Activated CD4-positive, alpha-beta T cell treated with anti-CD3 and anti-CD28 coated beads for 4 hours (primary cell): ENCODE data around the gene NLGN1.

Source experiments
- DNase-seq, 2 donors: peaks; one replicate each; pipeline ENCODE4 v3.0.0-alpha.2; 2020

Gene NLGN1

GRCh38 chr3:173644086-173645082 is 246.8 kb downstream of the NLGN1 start:
- DNase-seq: no peak

DNA sequence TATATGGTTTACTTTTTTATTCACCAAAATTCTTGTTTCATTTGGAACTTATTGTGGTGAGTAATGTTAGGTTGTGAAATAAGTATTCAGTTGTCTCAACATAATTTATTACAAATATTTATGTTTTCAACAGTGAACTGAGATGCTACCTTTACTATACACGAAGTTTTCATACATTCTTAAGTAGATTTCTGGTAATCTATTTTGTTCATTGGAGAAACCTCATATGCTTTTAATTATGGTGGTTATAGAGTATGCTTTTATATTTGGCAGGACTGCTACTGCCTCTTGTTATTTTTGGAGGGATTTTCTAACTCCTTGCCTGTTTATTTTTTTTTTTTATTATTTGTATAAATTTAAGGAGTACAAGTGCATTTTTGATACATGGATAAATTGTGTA is 253.1 kb downstream of the NLGN1 start:
- no peak for DNase-seq

DNA sequence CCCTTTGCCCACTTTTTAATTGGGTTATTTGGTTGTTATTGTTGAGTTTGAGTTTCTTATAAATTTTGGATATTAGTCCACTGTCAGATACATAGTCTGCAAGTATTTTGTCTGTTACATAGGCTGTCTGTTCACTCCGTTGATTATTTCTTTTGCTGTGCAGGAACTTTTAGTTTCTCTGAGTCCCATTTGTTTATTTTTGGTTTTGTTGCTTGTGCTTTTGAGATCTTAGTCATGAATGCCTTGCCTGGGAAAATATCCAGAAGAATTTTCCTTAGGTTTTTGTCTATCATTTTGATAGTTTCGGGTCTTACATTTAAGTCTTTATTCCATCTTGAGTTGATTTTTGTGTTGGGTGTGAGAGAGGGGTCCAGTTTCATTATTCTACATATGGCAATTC is 254.5 kb downstream of the NLGN1 start:
- no peak for DNase-seq

GRCh38 chr3:173653781-173654180 is 256.2 kb downstream of the NLGN1 start:
- DNase-seq: no peak

GRCh38 chr3:173659972-173660371 is 262.4 kb downstream of the NLGN1 start:
- DNase-seq: no peak

GRCh38 chr3:173660645-173661299 is 263.2 kb downstream of the NLGN1 start:
- no peak for DNase-seq

GRCh38 chr3:173663696-173664111 is 266.2 kb downstream of the NLGN1 start:
- no peak for DNase-seq

GRCh38 chr3:173676094-173676493 is 278.6 kb downstream of the NLGN1 start:
- no peak for DNase-seq

DNA sequence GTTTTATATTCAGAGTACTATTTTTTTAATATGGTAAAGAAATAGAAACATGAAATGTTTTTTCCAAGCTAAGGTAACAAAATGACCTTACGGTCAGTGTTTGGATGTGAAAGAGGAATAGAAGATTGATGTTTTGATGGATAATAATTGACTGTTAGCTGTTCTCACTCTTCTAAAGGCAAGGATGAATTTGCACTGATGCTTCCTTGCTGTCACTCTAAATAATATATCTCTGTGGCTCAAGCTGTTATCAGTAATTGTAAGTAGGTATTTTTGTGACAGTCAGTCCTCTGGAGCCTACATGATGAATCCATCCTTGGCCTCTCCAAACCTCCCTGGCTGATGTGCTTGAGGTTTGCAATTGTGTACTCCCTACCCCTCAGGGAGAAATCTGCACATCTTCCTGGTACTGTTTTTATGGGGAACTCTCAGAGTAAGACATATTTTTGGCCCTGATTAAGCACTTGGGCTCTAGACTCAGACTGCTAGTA is 283.7 kb downstream of the NLGN1 start:
- DNase-seq: no peak

GRCh38 chr3:173685456-173685855 is 287.9 kb downstream of the NLGN1 start:
- no peak for DNase-seq

DNA sequence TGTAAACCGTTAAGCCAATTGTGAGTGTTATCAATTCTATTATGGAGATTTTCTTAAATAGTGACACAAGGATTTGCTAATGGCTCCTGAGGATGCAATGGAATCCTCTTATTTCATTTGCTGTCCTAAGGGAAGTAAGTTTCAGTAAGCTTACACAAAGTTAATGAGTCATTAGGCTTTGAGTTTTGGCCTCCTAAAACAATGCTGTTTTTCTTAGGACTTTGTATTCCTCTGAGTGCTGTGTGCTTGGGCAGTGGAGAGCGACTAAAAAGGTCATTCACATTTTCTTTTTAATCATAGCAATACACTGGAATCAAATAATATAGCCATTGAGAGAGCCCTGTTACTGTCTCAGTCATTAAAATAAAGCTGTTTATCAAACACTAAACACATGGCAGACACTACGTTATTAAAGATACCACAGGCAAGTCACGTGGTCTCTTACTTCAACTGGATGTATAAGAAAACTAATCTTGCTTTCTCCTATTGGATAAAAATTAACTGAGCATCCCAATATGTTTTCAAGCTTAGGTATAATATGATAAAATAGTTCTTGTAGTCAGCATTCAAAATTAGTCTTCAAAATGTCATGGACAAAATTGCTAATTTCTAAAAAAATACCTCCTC is 290.8 kb downstream of the NLGN1 start:
- DNase-seq: no peak

GRCh38 chr3:173690542-173691180 is 293.1 kb downstream of the NLGN1 start:
- DNase-seq: no peak

- DNase-seq: no peak
Measured at GRCh38 chr3:173699353-173699752, 301.8 kb downstream of the NLGN1 start.

DNA sequence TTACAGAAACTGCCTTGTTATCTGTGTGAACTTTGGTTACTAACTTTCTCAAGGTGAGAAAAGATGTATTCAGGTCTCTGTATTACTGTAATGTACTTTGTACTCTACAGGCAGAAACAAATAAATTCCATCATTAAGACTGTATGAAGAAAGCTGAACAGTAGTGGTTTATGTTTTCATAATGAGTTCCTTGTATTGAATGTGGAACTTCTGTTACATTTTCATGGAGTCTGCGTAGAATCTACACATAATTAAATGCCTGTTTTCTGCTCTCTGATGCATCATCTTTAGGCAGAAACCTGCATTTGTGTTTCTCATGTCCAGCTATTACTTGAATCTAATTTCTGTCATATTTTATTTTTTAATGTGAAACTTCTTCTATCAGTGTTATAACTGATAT is 302.8 kb downstream of the NLGN1 start:
- DNase-seq: no peak

GRCh38 chr3:173702561-173702960 is 305.0 kb downstream of the NLGN1 start:
- DNase-seq: no peak

DNA sequence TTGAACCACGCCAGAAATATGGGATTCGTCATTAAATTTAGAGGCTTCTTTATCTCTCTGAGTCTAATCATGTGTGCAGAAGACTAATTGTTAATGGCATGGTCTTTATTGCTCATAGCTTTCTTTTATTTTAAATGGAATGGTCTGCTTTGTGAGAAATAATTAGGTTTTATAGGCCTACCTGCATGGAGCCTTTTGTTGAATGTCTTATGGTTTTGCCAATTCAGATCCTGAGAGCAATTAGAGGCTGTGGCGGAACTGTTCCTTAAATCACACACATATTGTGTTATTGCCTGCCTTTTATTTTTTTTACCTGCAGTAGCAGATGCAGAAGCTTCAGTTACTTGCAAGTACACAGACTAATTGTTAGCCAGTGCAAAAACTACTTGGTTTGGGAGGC is 306.2 kb downstream of the NLGN1 start:
- no peak for DNase-seq

DNA sequence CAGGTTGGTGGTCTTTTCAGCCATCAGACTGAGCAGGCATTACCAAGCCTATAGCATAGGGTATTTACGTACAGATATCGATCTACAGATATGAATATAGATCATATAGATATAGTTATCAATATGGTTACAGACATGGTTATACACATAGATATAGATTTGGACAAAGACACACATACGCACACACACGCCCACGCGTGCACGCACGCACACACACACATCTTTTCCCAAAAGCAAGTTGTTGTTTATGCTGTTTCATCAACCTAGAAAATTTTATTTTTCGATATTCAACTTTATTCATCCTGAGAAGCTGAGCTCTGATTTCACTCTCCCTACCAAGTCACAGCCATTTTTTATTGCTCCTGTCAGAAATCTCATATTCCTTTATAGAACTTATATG is 309.1 kb downstream of the NLGN1 start:
- DNase-seq: no peak

GRCh38 chr3:173708191-173708590 is 310.6 kb downstream of the NLGN1 start:
- no peak for DNase-seq

DNA sequence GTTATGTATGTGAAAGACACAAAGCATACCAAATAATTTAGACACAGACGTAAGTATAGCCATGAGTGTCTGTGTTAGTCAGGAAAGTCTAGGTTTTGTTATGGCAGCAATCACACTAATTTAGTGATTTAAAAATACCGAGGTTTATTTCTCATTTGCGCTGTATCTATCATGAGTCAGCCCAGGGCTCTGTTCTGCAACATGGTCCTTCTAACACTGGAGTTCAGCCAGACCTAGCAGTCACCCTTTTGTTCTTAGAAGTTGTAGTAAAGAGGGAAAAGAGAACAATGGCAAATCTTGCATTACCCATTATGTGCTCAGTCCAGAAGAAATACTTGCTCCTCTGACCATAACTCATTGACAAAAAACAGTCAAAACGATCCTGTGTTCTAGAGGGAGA is 311.5 kb downstream of the NLGN1 start:
- DNase-seq: no peak

- DNase-seq: no peak
Measured at GRCh38 chr3:173711619-173712018, 314.1 kb downstream of the NLGN1 start.

DNA sequence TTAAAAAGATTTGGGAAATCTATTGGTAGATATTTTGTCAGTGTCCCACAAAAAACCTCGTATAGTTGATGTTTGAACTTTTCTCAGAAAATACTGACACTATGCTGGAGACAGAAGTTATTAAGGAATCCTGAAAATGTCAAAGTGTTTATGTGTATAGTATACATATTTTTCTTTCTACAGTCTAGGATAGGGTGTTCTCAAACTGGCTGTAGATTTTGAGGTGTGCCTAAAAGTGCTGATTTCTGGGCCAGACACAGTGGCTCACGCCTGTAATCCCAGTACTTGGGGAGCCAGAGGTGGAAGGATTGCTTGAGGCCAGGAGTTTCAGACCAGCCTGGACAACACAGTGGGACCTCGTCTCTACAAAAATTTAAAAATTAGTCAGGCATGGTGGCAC is 322.0 kb downstream of the NLGN1 start:
- DNase-seq: no peak

DNA sequence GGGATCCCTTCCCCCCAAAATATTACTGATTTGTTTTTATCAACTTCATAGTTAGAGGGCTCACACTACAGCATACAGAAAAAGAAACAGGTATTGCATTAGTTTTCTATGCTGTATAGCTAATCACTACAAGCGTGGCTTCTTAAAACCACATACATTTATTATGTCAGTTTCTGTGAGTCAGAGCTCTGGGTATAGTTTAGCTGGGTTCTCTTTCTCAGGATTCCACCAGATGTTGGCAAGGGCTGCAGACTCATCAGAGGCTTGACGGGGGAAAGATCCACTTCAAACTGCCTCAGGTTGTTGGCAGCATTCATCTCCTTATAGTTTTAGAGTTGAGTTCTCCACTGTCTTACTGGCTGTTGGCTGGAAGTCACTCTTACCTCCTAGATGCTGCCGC is 328.0 kb downstream of the NLGN1 start:
- DNase-seq: no peak

DNA sequence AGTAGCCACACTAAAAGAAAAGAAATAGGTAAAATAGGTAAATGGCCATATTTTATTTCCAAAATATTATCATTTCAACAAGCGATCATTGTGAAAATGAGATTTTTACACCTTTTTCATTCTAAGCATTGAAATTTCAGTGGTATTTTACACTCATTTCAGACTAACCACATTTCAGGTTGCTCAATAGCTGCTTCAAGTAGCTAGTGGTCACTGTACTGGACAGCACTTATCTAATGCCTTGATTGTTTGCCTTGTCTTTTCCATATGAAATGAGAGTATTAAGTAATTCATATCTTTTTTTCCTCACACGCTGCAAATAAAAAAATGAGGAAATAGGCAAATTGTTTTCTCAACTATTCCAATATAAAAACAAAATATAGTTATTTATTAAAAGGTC is 332.8 kb downstream of the NLGN1 start:
- no peak for DNase-seq
